H9 (cell line): ENCODE measurements around the gene ABCG1. TPM values are rescaled to one million over a fixed set of nuclear protein-coding genes. Genes with fewer than 3 reads are reported as not detected.

ENCODE experiments used
- DNase-seq: peaks from one replicate; pipeline ENCODE4 v3.0.0-alpha.2; 2017
- H2AFZ ChIP-seq: one replicate; pipeline ENCODE4 v1.6.1; 2013; ENCODE audit warnings: mild to moderate bottlenecking, low read length, control low read depth, moderate library complexity
- H2AK5ac ChIP-seq: 2 replicates; pipeline ENCODE4 v1.6.1; 2013; ENCODE audit warnings: low read length, control low read depth, mixed read lengths; ENCODE audit not compliant: insufficient read length
- H2BK120ac ChIP-seq: one replicate; pipeline ENCODE4 v1.6.1; 2013; ENCODE audit warnings: low read depth, mild to moderate bottlenecking, low read length, control low read depth, inconsistent platforms; ENCODE audit not compliant: poor library complexity, severe bottlenecking
- H2BK12ac ChIP-seq: 2 replicates; pipeline ENCODE4 v1.6.1; 2013; ENCODE audit warnings: low read length, control low read depth, mixed read lengths, low read depth; ENCODE audit not compliant: insufficient read length
- H2BK15ac ChIP-seq: 2 replicates; pipeline ENCODE4 v1.6.1; 2013; ENCODE audit warnings: low read depth, low read length, control low read depth
- H2BK20ac ChIP-seq: one replicate; pipeline ENCODE4 v1.6.1; 2013; ENCODE audit warnings: low read depth, mild to moderate bottlenecking, low read length, control low read depth, inconsistent platforms; ENCODE audit not compliant: poor library complexity, severe bottlenecking
- H2BK5ac ChIP-seq: 2 replicates; pipeline ENCODE4 v1.6.1; 2013; ENCODE audit warnings: low read length, control low read depth, mixed read lengths; ENCODE audit not compliant: insufficient read length
- H3K14ac ChIP-seq: 2 replicates; pipeline ENCODE4 v1.6.1; 2013; ENCODE audit warnings: low read length, control low read depth; ENCODE audit not compliant: insufficient read depth
- H3K18ac ChIP-seq: 2 replicates; pipeline ENCODE4 v1.6.1; 2013; ENCODE audit warnings: low read depth, mild to moderate bottlenecking, mixed read lengths, low read length, control low read depth; ENCODE audit not compliant: insufficient read length
- H3K23ac ChIP-seq: 2 replicates; pipeline ENCODE4 v1.6.1; 2013; ENCODE audit warnings: low read length, control low read depth, mixed read lengths, low read depth; ENCODE audit not compliant: insufficient read length
- H3K23me2 ChIP-seq: 2 replicates; pipeline ENCODE4 v1.6.1; 2013; ENCODE audit warnings: low read depth, mild to moderate bottlenecking, mixed read lengths, low read length, control low read depth; ENCODE audit not compliant: insufficient read length, poor library complexity, severe bottlenecking
- H3K27ac ChIP-seq: 2 replicates; pipeline ENCODE4 v1.5.1; 2013; ENCODE audit warnings: low read length, control low read depth, mixed read lengths, low read depth; ENCODE audit not compliant: insufficient read length
- H3K27me3 ChIP-seq: 2 replicates; pipeline ENCODE4 v1.6.1; 2013; ENCODE audit warnings: low read length, control low read depth, inconsistent platforms; ENCODE audit not compliant: insufficient read depth
- H3K4ac ChIP-seq: 2 replicates; pipeline ENCODE4 v1.6.1; 2013; ENCODE audit warnings: low read depth, mild to moderate bottlenecking, control low read depth, inconsistent platforms, low read length, moderate library complexity
- H3K4me1 ChIP-seq: 2 replicates; pipeline ENCODE4 v1.6.1; 2013; ENCODE audit warnings: low read length, control low read depth, inconsistent platforms; ENCODE audit not compliant: insufficient read depth
- H3K4me2 ChIP-seq: 2 replicates; pipeline ENCODE4 v1.6.1; 2013; ENCODE audit warnings: low read length, control low read depth, mixed read lengths; ENCODE audit not compliant: insufficient read length, insufficient read depth
- H3K56ac ChIP-seq: 2 replicates; pipeline ENCODE4 v1.6.1; 2013; ENCODE audit warnings: low read depth, mild to moderate bottlenecking, mixed read lengths, low read length, control low read depth; ENCODE audit not compliant: insufficient read length
- H3K79me1 ChIP-seq: 2 replicates; pipeline ENCODE4 v1.6.1; 2013; ENCODE audit warnings: low read depth, mild to moderate bottlenecking, moderate library complexity, low read length, control low read depth, inconsistent platforms; ENCODE audit not compliant: insufficient read depth, poor library complexity, severe bottlenecking
- H3K79me2 ChIP-seq: 2 replicates; pipeline ENCODE4 v1.6.1; 2013; ENCODE audit warnings: low read length, control low read depth, inconsistent platforms; ENCODE audit not compliant: insufficient read depth
- H3K9ac ChIP-seq: 2 replicates; pipeline ENCODE4 v1.6.1; 2013; ENCODE audit warnings: low read length, control low read depth, mixed read lengths; ENCODE audit not compliant: insufficient read length; ENCODE audit errors: extremely low read depth
- H3K9me3 ChIP-seq: one replicate; pipeline ENCODE4 v1.6.1; 2013; ENCODE audit warnings: low read depth, low read length, inconsistent platforms; ENCODE audit not compliant: control insufficient read depth
- H3T11ph ChIP-seq: one replicate; pipeline ENCODE4 v1.6.1; 2013; ENCODE audit warnings: mild to moderate bottlenecking, low read length, control low read depth, inconsistent platforms
- H4K20me1 ChIP-seq: one replicate; pipeline ENCODE4 v1.6.1; 2013; ENCODE audit not compliant: control insufficient read depth, insufficient read length, insufficient read depth
- H4K5ac ChIP-seq: 2 replicates; pipeline ENCODE4 v1.6.1; 2013; ENCODE audit warnings: low read depth, mild to moderate bottlenecking, mixed read lengths, low read length, control low read depth; ENCODE audit not compliant: insufficient read length
- H4K8ac ChIP-seq: replicated peaks from 2 replicates; pipeline ENCODE4 v1.6.1; 2013; ENCODE audit warnings: low read length, control low read depth, mixed read lengths, low read depth; ENCODE audit not compliant: insufficient read length
- H4K91ac ChIP-seq: 2 replicates; pipeline ENCODE4 v1.6.1; 2013; ENCODE audit warnings: low read depth, mild to moderate bottlenecking, moderate library complexity, mixed read lengths, low read length, control low read depth; ENCODE audit not compliant: insufficient read length
- H3K27ac Mint-ChIP-seq, 3 experiments: 2 replicates in 2 of 3; 3 replicates in 1 of 3; pipeline ENCODE4 v1.8.0; 2020 to 2021; ENCODE audit warnings: mixed read lengths in 3 of 3, mild to moderate bottlenecking in 1 of 3, moderate library complexity in 1 of 3
- H3K27me3 Mint-ChIP-seq: 2 replicates; pipeline ENCODE4 v1.8.0; 2021; ENCODE audit warnings: low read depth, mild to moderate bottlenecking, moderate library complexity, mixed read lengths
- H3K36me3 Mint-ChIP-seq, 3 experiments: 2 replicates in 2 of 3; 3 replicates in 1 of 3; pipeline ENCODE4 v1.8.0; 2020 to 2021; ENCODE audit warnings: low read depth in 3 of 3, mixed read lengths in 3 of 3; ENCODE audit not compliant: insufficient read depth in 1 of 3
- H3K4me1 Mint-ChIP-seq, 2 experiments: 2 replicates each; pipeline ENCODE4 v1.8.0; 2020; ENCODE audit warnings: mixed read lengths in 2 of 2
- H3K4me3 Mint-ChIP-seq, 2 experiments: 2 replicates in 1 of 2; 3 replicates in 1 of 2; pipeline ENCODE4 v1.8.0; 2020 to 2021; ENCODE audit warnings: mild to moderate bottlenecking in 2 of 2, mixed read lengths in 2 of 2, moderate library complexity in 1 of 2
- H3K9me3 Mint-ChIP-seq, 2 experiments: 2 replicates in 1 of 2; 3 replicates in 1 of 2; pipeline ENCODE4 v1.8.0; 2020; ENCODE audit warnings: mild to moderate bottlenecking in 2 of 2, mixed read lengths in 2 of 2, moderate library complexity in 1 of 2
- CTCF ChIP-seq: fragments of 200-600 bp; sonication (generic); conservative IDR thresholded peaks from 3 replicates; pipeline ENCODE4 v1.8.0; 2021; ENCODE audit warnings: antibody characterized with exemption, mild to moderate bottlenecking
- WGBS: extraction: QIAGEN DNeasy Blood & Tissue Kit; methylation state at CpG from one replicate; pipeline ENCODE4 v1.1.7; 2013; ENCODE audit warnings: missing lambda C conversion rate, low lambda C conversion rate, mixed read lengths; ENCODE audit not compliant: insufficient read length; ENCODE audit errors: extremely low coverage; 5-methylcytosine and 5-hydroxymethylcytosine counted together
- total RNA-seq: library from RNA; stranded (reverse); gene quantifications from 2 replicates; pipeline ENCODE4 v1.2.1, GENCODE V29; 2021

ABCG1 gene
- total RNA-seq, 1 experiment from 2014 or later: 0.83 TPM

GRCh38 chr21:42214921-42215320, 4.0 kb upstream of the ABCG1 start:
- H3K27me3 Mint-ChIP-seq: peaks cover 75% of the 10 kb centered on the region
- H3K56ac ChIP-seq: no peak overlapping the region
- peaks cover 11% of the 10 kb centered on the region for H3K23me2 ChIP-seq
- no peaks in the 10 kb centered on the region for H3K79me1 ChIP-seq
- H3K9me3 ChIP-seq: no peaks in the 10 kb centered on the region
- no peak overlapping the region for H2BK120ac ChIP-seq
- no peaks in the 10 kb centered on the region for H3K79me2 ChIP-seq
- H3K9me3 Mint-ChIP-seq: peaks cover 16 to 23% of the 10 kb centered on the region in 2 experiments
- H3K36me3 Mint-ChIP-seq: peaks cover 2 to 4% (median 2%) of the 10 kb centered on the region in 3 experiments; a peak in 4 of 7 replicates
- no peak overlapping the region for H4K5ac ChIP-seq
- H3K27ac ChIP-seq: no peak overlapping the region
- no peak overlapping the region for H2BK20ac ChIP-seq
- no peak overlapping the region for H4K8ac ChIP-seq
- no peak overlapping the region for H2BK12ac ChIP-seq
- no peak overlapping the region for H4K91ac ChIP-seq
- no peaks in the 10 kb centered on the region for H4K20me1 ChIP-seq
- no peak overlapping the region for H3K18ac ChIP-seq
- no CpG with 5 or more reads among the region's 5 CpGs for WGBS
- no peak overlapping the region for H3T11ph ChIP-seq
- H2AK5ac ChIP-seq: no peak overlapping the region
- no peak overlapping the region for H3K23ac ChIP-seq
- no peak overlapping the region for H3K27ac Mint-ChIP-seq
- no peak overlapping the region for H3K4ac ChIP-seq
- H2BK5ac ChIP-seq: no peak overlapping the region
- no peak overlapping the region for H3K9ac ChIP-seq
- H3K4me3 Mint-ChIP-seq: no peak overlapping the region
- no peak overlapping the region for H3K14ac ChIP-seq
- H2AFZ ChIP-seq: no peak overlapping the region
- H3K4me2 ChIP-seq: no peak overlapping the region
- H2BK15ac ChIP-seq: no peak overlapping the region
- peaks cover 4 to 8% of the 10 kb centered on the region in 2 experiments for H3K4me1 Mint-ChIP-seq
- no peak for DNase-seq
- H3K4me1 ChIP-seq: no peaks in the 10 kb centered on the region
- H3K27me3 ChIP-seq: peaks cover 1% of the 10 kb centered on the region; the same call in 1 of the 2 replicates
- no peak for TF ChIP-seq CTCF
